ENCODE results near the gene EML6. TPM values are rescaled to one million over a fixed set of nuclear protein-coding genes. Genes with fewer than 3 reads are reported as not detected.

The EML6 gene
- total RNA-seq, 4 donors from 2014 or later = 1.2 to 4.4 (median 3.1) TPM

DNA sequence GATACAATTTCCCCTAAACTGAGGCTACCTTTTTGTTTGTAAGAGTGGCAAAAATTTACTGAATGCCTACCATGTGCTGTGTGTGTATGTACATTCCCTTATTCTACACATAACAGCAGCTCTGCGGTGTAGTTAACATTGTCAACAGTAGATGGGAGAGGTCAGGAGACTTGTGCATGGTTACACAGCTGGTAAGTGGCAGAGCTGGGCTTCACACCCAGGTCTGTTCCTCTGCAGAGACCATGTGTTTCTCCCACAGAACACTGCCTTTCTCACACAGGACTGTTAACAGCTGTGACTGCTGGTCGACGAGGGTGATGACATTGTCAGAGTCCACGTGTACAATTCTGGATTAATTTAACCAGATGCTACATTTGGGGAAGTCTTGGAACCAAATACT, 49.1 kb downstream of the EML6 start:
- no peaks in the 10 kb centered on the region for H3K27me3 ChIP-seq
- peaks cover 0 to 21% (median 5%) of the 10 kb centered on the region in 3 donors for H3K4me1 ChIP-seq
- WGBS, 2 donors = 51 to 69% methylated on average over 2 to 4 of the region's 4 CpGs
- TF ChIP-seq, protein P1, sequence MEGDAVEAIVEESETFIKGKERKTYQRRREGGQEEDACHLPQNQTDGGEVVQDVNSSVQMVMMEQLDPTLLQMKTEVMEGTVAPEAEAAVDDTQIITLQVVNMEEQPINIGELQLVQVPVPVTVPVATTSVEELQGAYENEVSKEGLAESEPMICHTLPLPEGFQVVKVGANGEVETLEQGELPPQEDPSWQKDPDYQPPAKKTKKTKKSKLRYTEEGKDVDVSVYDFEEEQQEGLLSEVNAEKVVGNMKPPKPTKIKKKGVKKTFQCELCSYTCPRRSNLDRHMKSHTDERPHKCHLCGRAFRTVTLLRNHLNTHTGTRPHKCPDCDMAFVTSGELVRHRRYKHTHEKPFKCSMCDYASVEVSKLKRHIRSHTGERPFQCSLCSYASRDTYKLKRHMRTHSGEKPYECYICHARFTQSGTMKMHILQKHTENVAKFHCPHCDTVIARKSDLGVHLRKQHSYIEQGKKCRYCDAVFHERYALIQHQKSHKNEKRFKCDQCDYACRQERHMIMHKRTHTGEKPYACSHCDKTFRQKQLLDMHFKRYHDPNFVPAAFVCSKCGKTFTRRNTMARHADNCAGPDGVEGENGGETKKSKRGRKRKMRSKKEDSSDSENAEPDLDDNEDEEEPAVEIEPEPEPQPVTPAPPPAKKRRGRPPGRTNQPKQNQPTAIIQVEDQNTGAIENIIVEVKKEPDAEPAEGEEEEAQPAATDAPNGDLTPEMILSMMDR (IDR thresholded peaks at IDR 0.05) = no peak
- TF ChIP-seq POLR2A (IDR thresholded peaks at IDR 0.05) = no peak
- peaks cover 0 to 16% (median 7%) of the 10 kb centered on the region in 3 donors for H3K9me3 ChIP-seq
- intact Hi-C loops (cut with DNase I) = no loop called here
- H3K4me3 ChIP-seq = no peak overlapping the region
- no peaks in the 10 kb centered on the region for H3K36me3 ChIP-seq
- DNase-seq = no peak
- H3K27ac ChIP-seq = peak overlapping the region in 2 of 4 donors; percentile 18 to 59

DNA sequence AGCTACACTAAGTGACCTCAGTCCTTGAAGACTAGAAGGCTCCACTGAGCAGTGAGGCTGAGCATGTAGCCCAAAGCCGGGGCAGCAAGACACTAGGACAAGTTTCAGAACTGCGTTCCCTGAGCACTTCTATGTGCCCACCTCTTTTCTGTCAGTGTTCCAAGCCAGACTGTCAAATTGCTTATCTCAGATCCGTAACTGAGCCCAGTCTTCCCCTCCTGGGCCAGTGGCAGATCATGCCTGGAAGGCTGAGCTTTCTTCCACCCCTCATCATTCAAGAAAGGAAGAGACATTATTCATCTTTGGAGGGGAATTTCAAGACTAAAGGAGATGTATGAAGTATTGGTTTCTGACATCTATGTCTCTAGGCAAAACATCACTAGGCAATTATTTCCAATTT, 49.8 kb downstream of the EML6 start:
- no peak for DNase-seq
- no peaks in the 10 kb centered on the region for H3K36me3 ChIP-seq
- H3K27me3 ChIP-seq = no peaks in the 10 kb centered on the region
- peaks cover 0 to 16% (median 7%) of the 10 kb centered on the region in 3 donors for H3K9me3 ChIP-seq
- TF ChIP-seq, protein P1 (IDR thresholded peaks at IDR 0.05) = no peak
- TF ChIP-seq POLR2A (IDR thresholded peaks at IDR 0.05) = no peak
- H3K4me1 ChIP-seq = peaks cover 0 to 18% (median 5%) of the 10 kb centered on the region in 3 donors
- H3K4me3 ChIP-seq = no peak overlapping the region
- intact Hi-C loops (cut with DNase I) = no loop called here
- 86% methylated on average over 2 to 3 of the region's 3 CpGs for WGBS, 2 donors
- peak overlapping the region in 1 of 4 donors; percentile 18 for H3K27ac ChIP-seq

DNA sequence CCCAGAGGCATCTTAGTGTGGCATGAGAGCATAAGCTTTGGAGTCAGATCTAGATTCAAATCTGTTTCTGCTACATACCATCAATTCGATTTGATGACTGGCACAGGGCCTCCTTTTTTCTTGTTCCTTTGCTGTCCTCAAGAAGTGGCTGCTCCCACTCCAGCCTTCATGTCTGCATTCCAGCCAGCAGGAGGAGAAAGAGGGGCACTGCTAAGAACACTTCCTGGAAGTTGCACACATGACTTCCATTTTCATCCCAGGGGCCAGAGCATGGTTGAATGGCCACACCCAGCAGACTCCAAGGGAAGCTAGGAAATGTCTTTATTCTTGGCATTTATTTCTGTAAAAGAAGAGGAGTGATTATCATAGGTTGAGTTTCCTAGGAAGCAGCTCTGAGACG, 50.4 kb downstream of the EML6 start:
- Histone ChIP-seq H3K4me3 (no peak overlapping the region), H3K27ac (no peak overlapping the region), H3K36me3 (no peaks in the 10 kb centered on the region), H3K27me3 (no peaks in the 10 kb centered on the region), H3K4me1 (peaks cover 0 to 18% (median 5%) of the 10 kb centered on the region in 3 donors), H3K9me3 (peaks cover 0 to 16% (median 7%) of the 10 kb centered on the region in 3 donors)
- 79 to 86% methylated on average over 2 of the region's 2 CpGs for WGBS, 2 donors
- no peak for TF ChIP-seq POLR2A (IDR thresholded peaks at IDR 0.05)
- TF ChIP-seq, protein P1 (IDR thresholded peaks at IDR 0.05) = peak in 1 of 6 experiments; percentile 17
- intact Hi-C loops (cut with DNase I) = no loop called here
- no peak for DNase-seq

DNA sequence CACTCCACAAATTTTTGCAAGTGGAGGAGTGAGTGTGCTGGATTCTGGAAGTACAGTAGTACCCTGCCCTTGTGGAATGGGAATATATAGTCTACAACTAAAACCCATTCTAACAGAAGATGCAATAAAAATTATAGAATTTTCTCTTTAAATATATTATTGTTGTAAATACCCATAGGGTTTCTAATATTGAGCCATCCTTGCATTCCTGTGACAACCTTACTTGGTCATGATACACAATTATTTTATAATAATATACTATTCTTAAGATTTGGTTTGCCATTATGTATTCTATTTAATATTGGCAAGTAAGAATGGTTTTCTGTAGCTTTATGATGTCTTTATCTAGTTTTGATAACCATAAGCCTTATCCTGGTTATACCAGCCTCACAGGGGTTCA, 52.2 kb downstream of the EML6 start:
- H3K27me3 ChIP-seq = no peaks in the 10 kb centered on the region

DNA sequence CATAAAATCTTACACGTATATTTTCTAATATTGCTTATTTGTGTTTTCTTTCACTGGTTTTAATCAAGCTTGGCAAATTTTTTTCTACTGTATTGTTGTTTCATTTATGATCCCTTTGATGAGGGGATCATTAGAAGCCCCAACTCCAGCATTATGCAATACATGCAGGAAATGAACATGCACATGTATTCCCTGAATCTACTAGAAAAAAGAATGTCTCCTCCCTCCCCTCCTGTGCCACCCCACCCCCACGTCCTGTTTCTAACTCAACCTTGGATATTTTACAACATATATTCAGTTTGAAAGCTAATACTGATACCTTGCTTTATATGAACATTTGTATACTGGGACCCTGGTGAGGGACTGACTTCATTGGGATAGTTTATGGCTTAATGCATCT, 53.0 kb downstream of the EML6 start:
- 75 to 79% methylated on average over 2 of the region's 2 CpGs for WGBS, 2 donors
- intact Hi-C loops (cut with DNase I) = no loop called here
- no peak overlapping the region for H3K4me3 ChIP-seq
- H3K9me3 ChIP-seq = peaks cover 0 to 16% (median 7%) of the 10 kb centered on the region in 3 donors
- H3K4me1 ChIP-seq = peaks cover 0 to 11% (median 5%) of the 10 kb centered on the region in 3 donors
- no peaks in the 10 kb centered on the region for H3K36me3 ChIP-seq
- no peak overlapping the region for H3K27ac ChIP-seq
- TF ChIP-seq, protein P1 (IDR thresholded peaks at IDR 0.05) = no peak
- no peak for TF ChIP-seq POLR2A (IDR thresholded peaks at IDR 0.05)
- no peaks in the 10 kb centered on the region for H3K27me3 ChIP-seq
- DNase-seq = no peak

More for the DNA sequence above, 52.2 kb downstream of the EML6 start:
- H3K27ac ChIP-seq = no peak overlapping the region
- no peak for TF ChIP-seq POLR2A (IDR thresholded peaks at IDR 0.05)
- TF ChIP-seq, protein P1 (IDR thresholded peaks at IDR 0.05) = no peak
- intact Hi-C loops (cut with DNase I) = no loop called here
- peaks cover 0 to 16% (median 7%) of the 10 kb centered on the region in 3 donors for H3K9me3 ChIP-seq
- H3K36me3 ChIP-seq = no peaks in the 10 kb centered on the region
- H3K4me3 ChIP-seq = no peak overlapping the region
- H3K4me1 ChIP-seq = peaks cover 0 to 18% (median 5%) of the 10 kb centered on the region in 3 donors
- no peak for DNase-seq
